Measurements from ENCODE around the gene EEF1G.

DNA sequence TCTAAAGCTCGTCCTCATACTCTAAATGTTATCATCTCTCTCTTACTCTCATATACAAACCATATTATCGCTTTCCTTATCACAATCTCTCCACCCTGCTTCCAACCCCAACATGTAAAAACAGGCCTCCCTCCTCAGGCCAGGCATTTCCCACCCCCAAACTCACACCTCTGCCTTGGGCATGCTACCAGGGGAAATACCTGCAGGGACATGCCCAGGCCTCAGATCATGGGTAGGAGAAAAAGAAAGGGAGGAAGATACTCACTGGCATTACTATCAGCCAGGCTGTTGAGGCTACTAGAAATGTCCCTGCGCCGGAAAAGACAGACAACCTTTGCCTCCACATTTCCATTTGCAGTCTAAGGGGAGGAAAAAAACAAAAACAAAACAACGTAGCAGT is 26.2 kb upstream of the EEF1G start:
- TF ChIP-seq KDM2A (CRISPR knock-in tag; IDR thresholded peaks at IDR 0.05; ENCODE audit: borderline replicate concordance, low read depth) (no peak), CBX2 (IDR thresholded peaks at IDR 0.05; ENCODE audit: low read depth, low read length) (no peak), CBX2 (CRISPR knock-in tag; IDR thresholded peaks at IDR 0.05; ENCODE audit: low read depth) (no peak), SIN3A (IDR thresholded peaks at IDR 0.05; ENCODE audit: borderline replicate concordance, low read depth, low read length) (no peak), KLF12 (CRISPR knock-in tag; IDR thresholded peaks at IDR 0.05; ENCODE audit: borderline replicate concordance) (no peak)
- TF ChIP-seq, protein P1, sequence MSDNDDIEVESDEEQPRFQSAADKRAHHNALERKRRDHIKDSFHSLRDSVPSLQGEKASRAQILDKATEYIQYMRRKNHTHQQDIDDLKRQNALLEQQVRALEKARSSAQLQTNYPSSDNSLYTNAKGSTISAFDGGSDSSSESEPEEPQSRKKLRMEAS (IDR thresholded peaks at IDR 0.05), result no peak

Measured in HepG2 (cell line).